GM18517 (cell line): Measurements from ENCODE around the gene NBAS.
"Not testable (repeated sequence)": the region's sequence is repeated elsewhere in the genome, so short reads cannot be mapped to it uniquely, and the experiment has no call there.

ENCODE experiments used
- ATAC-seq: cut with Tn5 transposase; IDR thresholded peaks from one replicate; pipeline ENCODE4 v1.9.1; 2021; ENCODE audit warnings: mild to moderate bottlenecking, moderate library complexity; ENCODE audit not compliant: unreplicated experiment

Gene NBAS

GRCh38 chr2:15533860-15534480, 27.2 kb downstream of the NBAS start:
- ATAC-seq = no peak

GRCh38 chr2:15532996-15533395, 28.1 kb downstream of the NBAS start:
- ATAC-seq = no peak

GRCh38 chr2:15531095-15531854, 29.9 kb downstream of the NBAS start:
- ATAC-seq = no peak

- ATAC-seq = no peak
These were observed 33.9 kb downstream of the NBAS start for GRCh38 chr2:15527074-15527739.

DNA sequence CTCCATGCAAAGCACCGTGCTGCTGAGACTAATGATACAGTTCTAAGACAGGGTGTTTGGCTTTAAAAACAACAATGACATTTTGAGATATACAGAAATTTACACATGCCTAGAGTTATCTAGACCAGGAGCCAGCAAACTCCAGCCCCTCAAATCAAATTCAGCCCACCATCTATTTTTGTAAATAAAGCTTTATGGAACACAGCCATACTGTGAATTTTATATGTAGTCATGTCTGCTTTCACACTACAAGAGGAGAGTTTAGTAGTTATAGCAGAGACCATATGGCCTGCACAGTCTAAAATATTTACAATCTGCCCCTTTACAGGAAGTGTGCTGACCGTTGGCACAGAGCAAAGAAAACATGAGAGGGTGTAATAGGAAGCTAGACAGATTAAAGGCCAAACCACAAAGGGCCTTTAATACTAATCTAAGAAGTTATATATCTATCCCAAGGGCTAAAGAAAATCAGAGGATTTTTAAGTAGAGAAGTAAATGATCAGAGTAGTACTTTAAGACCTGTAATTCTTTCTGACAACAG, 39.4 kb downstream of the NBAS start:
- ATAC-seq = no peak

GRCh38 chr2:15520346-15520745, 40.8 kb downstream of the NBAS start:
- no peak for ATAC-seq

DNA sequence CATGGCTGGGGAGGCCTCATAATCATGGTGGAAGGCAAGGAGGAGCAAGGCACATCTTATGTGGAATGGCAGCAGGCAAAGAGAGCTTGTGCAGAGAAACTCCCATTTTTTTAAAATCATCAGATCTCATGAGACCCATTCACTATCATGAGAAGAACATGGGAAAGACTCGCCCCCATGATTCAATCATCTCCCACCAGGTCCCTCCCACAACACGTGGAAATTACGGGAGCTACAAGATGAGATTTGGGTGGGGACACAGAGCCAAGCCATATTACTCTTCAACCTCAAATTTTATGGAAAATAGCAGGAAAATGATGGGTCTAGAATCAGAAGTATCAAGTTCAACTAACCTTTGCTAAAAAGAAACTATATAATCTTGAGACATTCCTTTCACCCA, 42.4 kb downstream of the NBAS start:
- ATAC-seq = not testable (repeated sequence)

DNA sequence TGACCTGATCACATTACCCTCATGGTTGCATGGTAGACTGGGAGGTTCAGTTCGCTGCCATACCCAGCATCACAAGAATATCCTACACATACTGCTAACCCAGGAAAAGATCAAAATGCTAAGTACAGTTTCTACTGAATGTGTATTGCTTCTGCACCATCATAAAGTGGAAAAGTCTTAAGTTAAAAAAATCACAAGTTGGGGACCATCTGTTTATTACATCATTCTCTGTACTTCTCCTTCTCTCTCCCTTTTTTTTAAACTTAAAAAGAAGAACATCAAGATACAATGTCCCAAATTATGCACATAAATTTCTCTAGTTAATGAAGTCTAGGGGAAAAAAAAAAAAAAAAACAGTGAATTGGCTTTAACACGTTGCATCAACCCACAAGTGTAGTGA, 43.3 kb downstream of the NBAS start:
- ATAC-seq = no peak

DNA sequence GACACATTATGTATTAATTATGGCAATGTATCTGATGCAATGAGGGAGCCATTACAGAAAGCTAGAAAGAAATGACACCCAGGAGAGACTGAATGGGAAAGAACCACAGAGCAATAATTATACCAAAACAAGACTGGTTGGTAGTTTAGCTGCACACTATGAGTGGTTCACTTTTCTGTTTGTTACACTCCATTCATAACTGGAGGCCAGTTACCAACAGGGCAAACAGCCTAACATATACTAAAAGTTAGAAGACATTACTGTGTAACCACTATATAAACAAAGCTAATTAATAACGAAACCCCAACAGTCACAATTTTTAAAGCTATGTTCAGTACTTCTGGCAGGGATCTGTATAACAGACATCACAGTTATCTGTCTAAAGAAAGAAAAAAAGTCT, 49.4 kb downstream of the NBAS start:
- ATAC-seq = no peak

GRCh38 chr2:15510552-15510951, 50.6 kb downstream of the NBAS start:
- ATAC-seq = no peak

DNA sequence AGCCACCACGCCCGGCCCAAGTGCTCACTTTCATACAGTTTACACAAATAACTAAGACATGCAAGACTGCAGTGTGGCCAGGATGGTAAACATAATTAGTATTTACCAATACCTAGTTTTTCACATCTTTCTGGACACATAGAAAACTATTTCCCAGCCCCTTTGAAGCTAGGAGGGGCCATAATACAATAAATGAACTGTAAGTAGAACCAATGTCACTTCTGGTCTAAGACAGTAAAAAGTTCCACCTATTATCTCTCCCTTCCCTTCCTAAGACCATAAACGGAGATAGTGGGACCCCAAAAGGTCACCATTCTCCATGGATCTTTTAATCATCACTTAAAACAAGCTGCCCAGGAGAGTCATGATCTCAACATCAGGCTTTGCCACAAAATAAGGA, 51.0 kb downstream of the NBAS start:
- no peak for ATAC-seq

DNA sequence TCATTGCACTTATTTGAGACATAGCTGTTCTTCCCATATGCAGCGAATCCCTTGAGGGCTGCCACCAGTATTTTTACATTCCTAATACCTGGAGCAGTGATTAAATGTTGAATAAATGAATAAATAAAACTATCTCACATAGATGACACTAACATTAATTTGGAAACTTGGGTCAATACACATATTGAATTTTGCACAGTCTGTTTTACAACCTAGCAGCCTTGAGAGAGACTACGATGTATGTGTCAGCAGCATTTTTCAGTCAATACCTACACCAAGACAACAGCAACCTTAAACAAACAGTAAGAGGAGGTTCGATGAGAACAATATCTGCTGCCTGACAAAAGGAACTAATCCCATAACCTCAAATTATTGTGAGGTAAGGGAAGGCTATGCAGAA, 53.4 kb downstream of the NBAS start:
- ATAC-seq = no peak

DNA sequence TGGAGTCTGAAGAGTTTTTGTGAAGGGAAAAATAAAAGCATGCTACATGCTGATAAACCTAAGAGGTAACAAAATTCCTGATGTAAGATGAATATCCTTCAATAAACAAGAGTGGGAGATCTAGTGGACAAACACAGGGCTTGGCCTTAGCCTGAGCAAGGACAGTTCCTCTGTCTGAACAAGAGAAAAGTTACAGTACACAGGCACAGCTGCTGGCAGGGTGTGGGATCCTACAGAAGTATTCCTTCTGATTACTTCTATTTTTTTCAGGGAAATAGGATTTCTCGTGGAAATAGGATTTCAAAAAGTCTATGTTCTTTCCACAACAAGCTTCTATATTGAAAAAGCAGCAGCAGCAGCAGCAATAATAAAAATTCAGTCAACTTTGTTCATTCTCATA, 54.1 kb downstream of the NBAS start:
- ATAC-seq = no peak

DNA sequence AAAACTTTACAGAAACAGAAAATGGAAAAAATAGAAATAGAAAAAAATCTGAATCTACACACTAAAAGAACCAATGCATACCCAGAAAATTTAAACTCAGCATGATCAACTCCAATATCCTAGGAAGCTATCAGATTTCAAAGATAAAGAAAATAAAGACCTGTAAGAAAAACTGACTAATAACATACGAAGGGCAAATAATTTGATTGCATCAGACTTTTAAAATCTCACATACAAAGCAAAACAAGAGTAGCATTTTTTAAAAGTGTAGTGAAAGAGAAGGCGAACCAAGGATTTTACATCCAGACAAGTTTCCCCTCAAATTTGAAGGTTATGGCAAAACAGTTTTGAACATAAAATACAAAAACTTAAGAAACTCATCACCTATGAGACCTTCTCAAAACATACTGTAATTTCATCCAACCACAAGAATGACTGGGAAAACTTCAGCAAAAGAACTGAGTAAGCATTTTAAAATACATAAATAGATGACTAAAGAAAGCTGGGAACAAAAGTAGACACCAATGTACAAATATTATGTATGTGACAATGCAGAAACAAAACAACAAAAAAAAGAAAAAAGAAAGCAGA, 54.8 kb downstream of the NBAS start:
- ATAC-seq = no peak

DNA sequence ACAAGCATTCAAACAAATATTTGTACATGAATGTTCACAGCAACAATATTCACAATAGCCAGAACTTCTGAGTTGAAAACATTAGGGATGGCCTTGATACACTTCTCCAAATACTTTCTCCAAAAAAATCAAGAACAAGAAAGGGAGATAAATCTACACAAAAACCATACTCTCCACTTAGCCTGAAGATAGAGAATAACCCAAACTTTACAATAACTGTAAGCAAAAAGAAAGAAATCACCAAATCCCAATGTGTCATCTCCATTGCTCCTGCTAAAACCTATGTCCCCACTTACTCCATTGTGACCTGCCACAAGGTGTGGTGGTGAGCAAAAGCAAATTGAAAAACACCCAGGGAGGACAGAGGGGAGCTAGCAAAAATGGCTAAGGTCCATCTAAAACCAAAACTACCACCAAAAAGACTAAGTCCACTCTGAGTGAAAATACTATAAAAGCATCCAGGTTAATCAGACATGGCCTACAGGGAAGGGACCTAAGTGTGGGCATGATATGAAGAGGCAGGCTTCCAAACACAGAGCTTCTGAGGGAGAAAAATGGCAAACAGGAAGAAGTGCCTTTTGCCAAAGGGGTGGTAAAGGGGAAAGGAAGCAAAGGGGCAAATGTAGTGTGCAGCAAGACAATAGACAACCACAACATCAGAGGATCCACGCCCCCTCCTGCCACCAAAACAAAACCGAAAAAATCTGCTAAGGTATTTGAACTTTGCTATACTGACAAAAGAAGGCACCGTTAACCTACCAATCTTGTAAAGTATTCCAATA, 56.1 kb downstream of the NBAS start:
- ATAC-seq = no peak

GRCh38 chr2:15499251-15499650, 61.9 kb downstream of the NBAS start:
- not testable (repeated sequence) for ATAC-seq

DNA sequence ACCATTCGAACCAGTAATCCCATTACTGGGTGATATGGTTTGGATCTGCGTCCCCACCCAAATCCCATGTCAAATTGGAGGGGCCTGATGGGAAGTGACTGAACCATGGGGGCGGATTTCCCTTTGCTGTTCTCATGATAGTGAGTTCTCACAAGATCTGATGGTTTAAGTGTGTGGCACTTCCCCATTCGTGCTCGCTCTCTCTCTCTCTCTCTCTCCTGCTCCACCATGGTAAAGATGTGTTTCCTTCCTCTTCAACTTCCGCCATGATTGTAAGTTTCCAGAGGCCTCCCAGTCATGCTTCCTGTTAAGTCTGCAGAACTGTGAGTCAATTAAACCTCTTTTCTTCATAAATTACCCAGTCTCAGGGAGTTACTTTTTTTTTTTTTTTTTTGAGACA, 62.6 kb downstream of the NBAS start:
- no peak for ATAC-seq

GRCh38 chr2:15494877-15495276, 66.3 kb downstream of the NBAS start:
- ATAC-seq = no peak

DNA sequence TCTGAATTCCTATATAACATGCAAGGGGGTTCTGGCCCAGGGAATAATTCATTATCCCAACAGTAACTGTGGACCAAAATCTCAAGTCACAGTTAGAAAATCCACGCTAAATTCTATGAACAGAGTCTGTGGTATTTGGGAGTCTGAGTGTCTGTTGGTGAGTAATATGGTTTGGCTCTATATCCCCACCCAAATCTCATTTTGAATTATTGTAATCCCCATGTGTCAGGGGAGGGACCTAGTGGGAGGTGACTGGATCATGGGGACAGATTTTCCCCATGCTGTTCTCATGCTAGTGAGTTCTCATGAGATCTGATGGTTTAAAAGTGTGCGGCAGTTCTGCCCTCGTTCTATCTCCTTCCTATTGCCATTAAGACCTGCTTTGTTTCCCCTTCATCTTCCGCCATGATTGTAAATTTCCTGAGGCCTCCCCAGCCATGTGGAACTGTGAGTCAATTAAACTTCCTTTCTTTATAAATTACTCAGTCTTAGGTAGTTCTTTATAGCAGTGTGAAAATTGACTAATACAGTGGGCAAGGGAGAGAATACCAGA, 68.3 kb downstream of the NBAS start:
- ATAC-seq = no peak

DNA sequence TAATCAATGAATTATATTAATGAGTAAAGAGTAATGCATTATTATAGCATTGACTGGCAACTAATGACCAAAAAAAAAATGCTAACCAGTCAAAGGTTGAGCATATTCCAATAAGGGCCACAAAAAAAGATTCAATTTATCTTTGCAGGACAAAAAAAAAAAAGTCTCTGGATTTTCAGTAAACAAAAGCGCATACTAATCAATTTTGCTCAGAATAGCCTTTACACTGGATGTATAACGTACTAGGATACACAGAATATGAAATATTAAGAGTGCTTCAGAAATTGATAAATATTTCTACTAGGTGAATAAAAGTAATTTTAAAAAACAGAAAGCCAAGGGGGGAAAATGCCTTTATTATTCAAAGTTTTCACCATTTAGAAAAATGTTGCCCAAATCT, 74.4 kb downstream of the NBAS start:
- no peak for ATAC-seq
